A549 (cell line): Measurements from ENCODE around the gene CYSRT1.

Experiments used
- BHLHE40 ChIP-seq: IDR thresholded peaks from 2 replicates; pipeline ENCODE4 v1.6.1; 2012; ENCODE audit warnings: low read depth, low read length, inconsistent platforms
- EP300 ChIP-seq, 2 experiments: fragments of >200 bp; sonication (Bioruptor Twin); formaldehyde crosslinking; IDR thresholded peaks; 2 replicates in 1 of 2; 3 replicates in 1 of 2; pipeline ENCODE4 v1.6.1; 2016 to 2017
- ESRRA ChIP-seq: fragments of 150-350 bp; IDR thresholded peaks from 2 replicates; pipeline ENCODE4 v1.6.1; 2014; ENCODE audit warnings: mild to moderate bottlenecking, low read length, borderline replicate concordance
- HDAC2 ChIP-seq: fragments of 200-600 bp; sonication (generic); IDR thresholded peaks from 2 replicates; pipeline ENCODE4 v1.6.1; 2016
- MYC ChIP-seq: IDR thresholded peaks from 2 replicates; pipeline ENCODE4 v1.6.1; 2012; ENCODE audit warnings: mild to moderate bottlenecking, inconsistent platforms, low read length, improper control_type of control experiment, borderline replicate concordance
- NFE2L2 ChIP-seq: fragments of 150-350 bp; conservative IDR thresholded peaks from 2 replicates; pipeline ENCODE4 v1.6.1; 2014; ENCODE audit warnings: low read length
- PHF8 ChIP-seq: fragments of 200-600 bp; sonication (generic); IDR thresholded peaks from 2 replicates; pipeline ENCODE4 v1.6.1; 2016; ENCODE audit warnings: low read depth, mild to moderate bottlenecking, antibody characterized with exemption, moderate library complexity, borderline replicate concordance
- POLR2A ChIP-seq: IDR thresholded peaks from 2 replicates; pipeline ENCODE4 v1.6.1; 2012; ENCODE audit warnings: mild to moderate bottlenecking, low read length
- POLR2AphosphoS2 ChIP-seq: conservative IDR thresholded peaks from 2 replicates; pipeline ENCODE4 v1.6.1; 2012; ENCODE audit warnings: low read length, improper control_type of control experiment, inconsistent platforms
- RAD21 ChIP-seq, 2 experiments: fragments of >200 bp in 1 of 2; sonication (Bioruptor Twin) in 1 of 2; formaldehyde crosslinking in 1 of 2; IDR thresholded peaks in 1 of 2; conservative IDR thresholded peaks in 1 of 2; 2 replicates in 1 of 2; 3 replicates in 1 of 2; pipeline ENCODE4 v1.6.1; 2012 to 2018; ENCODE audit warnings: inconsistent platforms in 1 of 2
- TF ChIP-seq, protein P1 (sequence below): IDR thresholded peaks from 2 replicates; pipeline ENCODE4 v1.6.1; 2012
- TF ChIP-seq, protein P2 (sequence below): fragments of 450-650 bp; IDR thresholded peaks from 2 replicates; pipeline ENCODE4 v1.6.1; 2014; ENCODE audit warnings: antibody characterized with exemption
- TF ChIP-seq, protein P3 (sequence below): fragments of >200 bp; sonication (Bioruptor Twin); formaldehyde crosslinking; IDR thresholded peaks from 3 replicates; pipeline ENCODE4 v1.5.1; 2016
- TF ChIP-seq, protein P4 (sequence below): IDR thresholded peaks from 2 replicates; pipeline ENCODE4 v1.6.1; 2012

DNA sequence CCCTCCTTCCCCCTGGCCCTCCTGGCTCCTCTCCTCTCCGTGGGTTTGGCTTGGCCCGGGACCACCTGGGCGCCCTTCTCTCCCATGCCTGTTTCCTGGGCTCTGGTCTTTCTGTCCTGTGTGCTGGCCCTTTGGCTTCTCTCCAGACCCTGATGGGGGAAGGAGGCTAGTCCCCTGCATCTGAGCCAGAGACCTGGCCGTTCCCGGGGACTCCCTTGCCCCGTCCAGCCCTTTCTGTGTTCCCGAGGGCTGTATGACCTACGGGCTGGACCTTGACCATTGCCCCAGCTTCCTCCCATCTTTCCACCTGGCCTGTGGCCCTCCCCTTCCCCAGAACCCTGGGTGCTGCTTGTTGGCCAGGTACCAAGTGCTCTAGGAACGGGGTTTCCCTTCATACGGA is 38.5 kb downstream of the CYSRT1 start:
- TF ChIP-seq RAD21 (conservative IDR thresholded peaks at IDR 0.05 in 1 of 2, IDR thresholded peaks at IDR 0.05 in 1 of 2) (no peak), POLR2AphosphoS2 (no peak), MYC (no peak), EP300 (IDR thresholded peaks at IDR 0.05) (no peak), HDAC2 (no peak), POLR2A (no peak), NFE2L2 (no peak), ESRRA (no peak), PHF8 (no peak), BHLHE40 (no peak)
- TF ChIP-seq, protein P1, sequence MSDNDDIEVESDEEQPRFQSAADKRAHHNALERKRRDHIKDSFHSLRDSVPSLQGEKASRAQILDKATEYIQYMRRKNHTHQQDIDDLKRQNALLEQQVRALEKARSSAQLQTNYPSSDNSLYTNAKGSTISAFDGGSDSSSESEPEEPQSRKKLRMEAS = no peak
- TF ChIP-seq, protein P2, sequence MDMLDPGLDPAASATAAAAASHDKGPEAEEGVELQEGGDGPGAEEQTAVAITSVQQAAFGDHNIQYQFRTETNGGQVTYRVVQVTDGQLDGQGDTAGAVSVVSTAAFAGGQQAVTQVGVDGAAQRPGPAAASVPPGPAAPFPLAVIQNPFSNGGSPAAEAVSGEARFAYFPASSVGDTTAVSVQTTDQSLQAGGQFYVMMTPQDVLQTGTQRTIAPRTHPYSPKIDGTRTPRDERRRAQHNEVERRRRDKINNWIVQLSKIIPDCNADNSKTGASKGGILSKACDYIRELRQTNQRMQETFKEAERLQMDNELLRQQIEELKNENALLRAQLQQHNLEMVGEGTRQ = no peak
- TF ChIP-seq, protein P3, sequence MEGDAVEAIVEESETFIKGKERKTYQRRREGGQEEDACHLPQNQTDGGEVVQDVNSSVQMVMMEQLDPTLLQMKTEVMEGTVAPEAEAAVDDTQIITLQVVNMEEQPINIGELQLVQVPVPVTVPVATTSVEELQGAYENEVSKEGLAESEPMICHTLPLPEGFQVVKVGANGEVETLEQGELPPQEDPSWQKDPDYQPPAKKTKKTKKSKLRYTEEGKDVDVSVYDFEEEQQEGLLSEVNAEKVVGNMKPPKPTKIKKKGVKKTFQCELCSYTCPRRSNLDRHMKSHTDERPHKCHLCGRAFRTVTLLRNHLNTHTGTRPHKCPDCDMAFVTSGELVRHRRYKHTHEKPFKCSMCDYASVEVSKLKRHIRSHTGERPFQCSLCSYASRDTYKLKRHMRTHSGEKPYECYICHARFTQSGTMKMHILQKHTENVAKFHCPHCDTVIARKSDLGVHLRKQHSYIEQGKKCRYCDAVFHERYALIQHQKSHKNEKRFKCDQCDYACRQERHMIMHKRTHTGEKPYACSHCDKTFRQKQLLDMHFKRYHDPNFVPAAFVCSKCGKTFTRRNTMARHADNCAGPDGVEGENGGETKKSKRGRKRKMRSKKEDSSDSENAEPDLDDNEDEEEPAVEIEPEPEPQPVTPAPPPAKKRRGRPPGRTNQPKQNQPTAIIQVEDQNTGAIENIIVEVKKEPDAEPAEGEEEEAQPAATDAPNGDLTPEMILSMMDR = no peak
- TF ChIP-seq, protein P4, sequence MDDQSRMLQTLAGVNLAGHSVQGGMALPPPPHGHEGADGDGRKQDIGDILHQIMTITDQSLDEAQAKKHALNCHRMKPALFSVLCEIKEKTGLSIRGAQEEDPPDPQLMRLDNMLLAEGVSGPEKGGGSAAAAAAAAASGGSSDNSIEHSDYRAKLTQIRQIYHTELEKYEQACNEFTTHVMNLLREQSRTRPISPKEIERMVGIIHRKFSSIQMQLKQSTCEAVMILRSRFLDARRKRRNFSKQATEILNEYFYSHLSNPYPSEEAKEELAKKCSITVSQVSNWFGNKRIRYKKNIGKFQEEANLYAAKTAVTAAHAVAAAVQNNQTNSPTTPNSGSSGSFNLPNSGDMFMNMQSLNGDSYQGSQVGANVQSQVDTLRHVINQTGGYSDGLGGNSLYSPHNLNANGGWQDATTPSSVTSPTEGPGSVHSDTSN = no peak
